AG09319 (cell line): ENCODE measurements around the gene PIP5K1B.

Experiments used
- DNase-seq: peaks from one replicate; pipeline ENCODE4 v3.0.0-alpha.2; 2010; ENCODE audit warnings: low read depth; ENCODE audit errors: extremely low read depth
- TF ChIP-seq, protein P1 (sequence below): IDR thresholded peaks from 2 replicates; pipeline ENCODE4 v1.5.1; 2011; ENCODE audit warnings: low read depth, mild to moderate bottlenecking, inconsistent platforms, low read length, moderate library complexity

The PIP5K1B gene

GRCh38 chr9:68768619-68769018 is 63.6 kb downstream of the PIP5K1B start:
- no peak for DNase-seq
- TF ChIP-seq, protein P1, sequence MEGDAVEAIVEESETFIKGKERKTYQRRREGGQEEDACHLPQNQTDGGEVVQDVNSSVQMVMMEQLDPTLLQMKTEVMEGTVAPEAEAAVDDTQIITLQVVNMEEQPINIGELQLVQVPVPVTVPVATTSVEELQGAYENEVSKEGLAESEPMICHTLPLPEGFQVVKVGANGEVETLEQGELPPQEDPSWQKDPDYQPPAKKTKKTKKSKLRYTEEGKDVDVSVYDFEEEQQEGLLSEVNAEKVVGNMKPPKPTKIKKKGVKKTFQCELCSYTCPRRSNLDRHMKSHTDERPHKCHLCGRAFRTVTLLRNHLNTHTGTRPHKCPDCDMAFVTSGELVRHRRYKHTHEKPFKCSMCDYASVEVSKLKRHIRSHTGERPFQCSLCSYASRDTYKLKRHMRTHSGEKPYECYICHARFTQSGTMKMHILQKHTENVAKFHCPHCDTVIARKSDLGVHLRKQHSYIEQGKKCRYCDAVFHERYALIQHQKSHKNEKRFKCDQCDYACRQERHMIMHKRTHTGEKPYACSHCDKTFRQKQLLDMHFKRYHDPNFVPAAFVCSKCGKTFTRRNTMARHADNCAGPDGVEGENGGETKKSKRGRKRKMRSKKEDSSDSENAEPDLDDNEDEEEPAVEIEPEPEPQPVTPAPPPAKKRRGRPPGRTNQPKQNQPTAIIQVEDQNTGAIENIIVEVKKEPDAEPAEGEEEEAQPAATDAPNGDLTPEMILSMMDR = no peak

- no peak for DNase-seq
- TF ChIP-seq, protein P1 = no peak
Observed at GRCh38 chr9:68769852-68770251, 64.8 kb downstream of the PIP5K1B start.

DNA sequence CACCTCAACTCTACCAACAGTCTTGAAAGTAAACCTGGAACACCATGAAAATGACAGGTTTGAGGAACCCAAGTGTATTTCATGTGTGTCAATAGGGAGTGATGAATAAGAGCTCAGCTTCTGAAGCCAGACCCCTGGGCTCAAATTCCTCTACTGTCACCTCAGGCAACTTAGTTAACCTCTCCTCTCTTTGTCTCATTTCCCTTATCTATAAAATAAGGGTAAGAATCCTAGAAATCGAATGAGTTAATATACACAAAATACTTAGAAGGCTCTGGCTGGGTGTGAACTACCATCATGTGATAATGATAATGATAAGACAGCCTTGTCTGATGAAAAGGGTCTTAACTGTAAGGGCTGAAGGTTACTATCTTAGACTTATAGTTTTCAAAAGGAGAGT is 66.3 kb downstream of the PIP5K1B start:
- no peak for DNase-seq
- TF ChIP-seq, protein P1 = no peak

GRCh38 chr9:68775003-68775730 is 70.1 kb downstream of the PIP5K1B start:
- DNase-seq = no peak
- TF ChIP-seq, protein P1 = no peak

DNA sequence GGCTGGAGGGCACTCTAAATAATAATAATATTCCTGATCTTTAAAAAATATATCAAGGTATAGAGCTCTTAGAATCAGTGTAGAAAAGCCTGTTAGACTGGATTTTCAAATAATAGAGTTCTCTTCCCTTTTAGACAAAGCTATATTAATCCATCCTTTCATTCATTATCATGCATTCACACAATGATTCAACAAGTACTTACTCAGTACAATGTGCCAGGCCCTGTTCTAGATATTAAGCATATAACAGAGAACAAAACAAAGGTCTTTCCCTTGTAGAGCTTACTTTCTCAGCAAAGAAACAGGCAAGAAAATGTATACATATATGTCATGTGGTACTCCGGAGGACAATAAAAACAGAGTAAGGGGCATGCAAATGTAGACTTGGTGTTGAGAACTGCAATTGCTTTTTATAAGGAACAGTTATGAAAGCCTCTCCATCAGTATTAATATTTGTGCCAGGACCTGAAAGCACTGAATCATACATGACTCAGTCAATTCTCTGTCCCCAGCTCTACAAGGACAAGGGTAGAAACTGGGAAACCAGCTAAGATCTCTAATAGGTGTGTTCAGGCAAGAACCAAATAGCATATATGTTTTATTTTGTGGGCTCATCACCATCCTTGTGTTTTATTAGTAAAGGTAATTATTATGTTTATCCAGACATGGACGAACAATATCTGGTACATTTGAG is 72.2 kb downstream of the PIP5K1B start:
- DNase-seq = no peak
- TF ChIP-seq, protein P1 = no peak

DNA sequence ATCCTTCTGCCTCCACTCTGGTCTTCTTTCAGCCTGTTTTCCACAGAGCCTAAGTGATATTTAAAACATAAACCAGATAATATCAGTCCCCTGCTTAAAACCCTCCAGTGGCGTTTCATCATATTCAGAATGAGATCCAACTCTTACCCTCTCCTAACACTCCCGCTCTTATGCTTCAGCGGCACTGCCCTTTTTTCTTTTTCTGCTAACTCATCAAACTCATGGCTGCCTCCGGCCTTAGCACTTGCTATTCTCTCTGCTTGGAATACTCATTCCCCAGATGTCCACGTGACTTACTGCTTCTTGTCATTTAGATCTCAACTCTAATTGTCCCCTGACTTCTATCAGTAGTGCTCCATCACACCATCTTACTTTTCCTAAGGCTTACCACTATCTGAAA is 73.6 kb downstream of the PIP5K1B start:
- TF ChIP-seq, protein P1 = no peak
- no peak for DNase-seq
